ENCODE results near the gene SLF1.

The SLF1 gene

GRCh38 chr5:94621763-94622162 is 3.3 kb downstream of the SLF1 start:
- DNase-seq (ENCODE audit: insufficient read length): no peak
- TF ChIP-seq POLR2AphosphoS5 (IDR thresholded peaks at IDR 0.05; ENCODE audit: low read depth, low read length) (no peak), POLR2A (IDR thresholded peaks at IDR 0.05; ENCODE audit: low read depth, low read length) (no peak), TAF1 (IDR thresholded peaks at IDR 0.05; ENCODE audit: borderline replicate concordance, low read depth, low read length) (no peak)
- FAIRE-seq: no peak

DNA sequence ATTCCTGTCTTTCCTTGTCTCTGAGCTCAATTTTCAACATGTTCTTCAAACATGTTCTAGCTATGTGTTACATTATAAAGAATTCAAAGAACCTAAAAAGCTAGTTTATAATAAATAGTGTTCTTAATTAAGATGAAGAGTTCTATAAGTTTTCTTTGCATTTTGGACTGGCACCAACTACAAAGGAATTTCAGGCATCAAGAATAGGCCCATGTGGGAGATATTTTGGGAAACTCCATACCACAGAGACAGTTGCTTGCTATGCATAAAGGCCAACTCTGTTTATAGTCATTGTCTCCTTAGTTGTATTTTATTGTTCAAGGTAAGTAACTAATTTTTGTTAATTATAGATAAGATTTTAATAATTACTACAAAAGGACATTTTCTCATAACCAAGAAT is 4.5 kb downstream of the SLF1 start:
- peak; percentile 50 for FAIRE-seq
- DNase-seq (ENCODE audit: insufficient read length): no peak
- TF ChIP-seq POLR2A (IDR thresholded peaks at IDR 0.05; ENCODE audit: low read depth, low read length): no peak
- no peak for TF ChIP-seq TAF1 (IDR thresholded peaks at IDR 0.05; ENCODE audit: borderline replicate concordance, low read depth, low read length)
- no peak for TF ChIP-seq POLR2AphosphoS5 (IDR thresholded peaks at IDR 0.05; ENCODE audit: low read depth, low read length)

DNA sequence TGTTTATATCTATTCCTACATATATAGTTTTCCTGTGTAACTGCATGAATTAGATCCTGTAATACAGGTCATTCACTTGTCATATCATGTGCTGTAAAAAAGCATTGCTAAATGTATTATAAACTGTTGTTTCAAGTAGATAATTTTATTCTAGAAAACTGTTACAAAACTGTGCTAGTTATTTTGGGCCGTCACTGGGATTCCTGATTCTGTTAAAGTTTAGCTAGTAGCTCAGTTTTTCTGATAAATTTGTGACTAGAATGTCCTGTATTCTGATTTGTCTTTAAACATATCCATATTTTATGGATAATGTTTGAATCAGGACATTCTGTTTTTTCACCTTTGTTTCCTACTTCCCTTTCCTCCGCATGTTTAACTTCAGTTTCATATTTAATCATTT is 5.4 kb downstream of the SLF1 start:
- FAIRE-seq (no peak), DNase-seq (ENCODE audit: insufficient read length) (no peak)
- TF ChIP-seq POLR2AphosphoS5 (IDR thresholded peaks at IDR 0.05; ENCODE audit: low read depth, low read length) (no peak), TAF1 (IDR thresholded peaks at IDR 0.05; ENCODE audit: borderline replicate concordance, low read depth, low read length) (no peak), POLR2A (IDR thresholded peaks at IDR 0.05; ENCODE audit: low read depth, low read length) (no peak)

GRCh38 chr5:94627191-94627590 is 8.7 kb downstream of the SLF1 start:
- FAIRE-seq: no peak
- TF ChIP-seq TAF1 (IDR thresholded peaks at IDR 0.05; ENCODE audit: borderline replicate concordance, low read depth, low read length) (no peak), POLR2A (IDR thresholded peaks at IDR 0.05; ENCODE audit: low read depth, low read length) (no peak), POLR2AphosphoS5 (IDR thresholded peaks at IDR 0.05; ENCODE audit: low read depth, low read length) (no peak)
- no peak for DNase-seq (ENCODE audit: insufficient read length)

- TF ChIP-seq TAF1 (IDR thresholded peaks at IDR 0.05; ENCODE audit: borderline replicate concordance, low read depth, low read length) (no peak), POLR2A (IDR thresholded peaks at IDR 0.05; ENCODE audit: low read depth, low read length) (no peak)
- peak; percentile 44 for FAIRE-seq
- no peak for DNase-seq (ENCODE audit: insufficient read length)
These were observed 13.6 kb downstream of the SLF1 start for GRCh38 chr5:94632024-94632423.

GRCh38 chr5:94640176-94640575 is 21.7 kb downstream of the SLF1 start:
- DNase-seq (ENCODE audit: insufficient read length): no peak
- no peak for FAIRE-seq
- TF ChIP-seq POLR2AphosphoS5 (IDR thresholded peaks at IDR 0.05; ENCODE audit: low read depth, low read length): no peak
- TF ChIP-seq POLR2A (IDR thresholded peaks at IDR 0.05; ENCODE audit: low read depth, low read length): no peak
- TF ChIP-seq TAF1 (IDR thresholded peaks at IDR 0.05; ENCODE audit: borderline replicate concordance, low read depth, low read length): no peak

DNA sequence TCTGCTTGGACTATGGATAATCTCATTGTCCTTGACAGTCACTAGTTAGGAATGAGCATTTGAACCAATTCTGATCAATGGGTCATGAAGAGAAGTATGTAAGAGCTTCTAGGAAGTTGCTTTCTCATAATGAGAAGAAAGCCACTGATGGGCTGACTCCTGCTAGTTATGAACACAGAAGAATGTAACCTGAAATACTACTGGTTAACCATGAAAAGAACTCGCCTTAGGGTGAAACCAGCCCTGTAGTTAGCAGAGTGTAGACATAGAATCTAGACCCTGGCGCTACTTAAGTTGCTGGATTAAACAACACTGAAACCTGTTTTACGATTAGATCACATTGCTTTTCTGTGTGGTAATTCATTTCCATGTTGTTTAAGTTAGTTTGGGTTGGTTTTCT is 26.6 kb downstream of the SLF1 start:
- FAIRE-seq: no peak
- DNase-seq (ENCODE audit: insufficient read length): no peak

GRCh38 chr5:94646758-94647157 is 28.3 kb downstream of the SLF1 start:
- DNase-seq (ENCODE audit: insufficient read length): no peak
- TF ChIP-seq POLR2AphosphoS5 (IDR thresholded peaks at IDR 0.05; ENCODE audit: low read depth, low read length): no peak
- TF ChIP-seq POLR2A (IDR thresholded peaks at IDR 0.05; ENCODE audit: low read depth, low read length): no peak
- TF ChIP-seq TAF1 (IDR thresholded peaks at IDR 0.05; ENCODE audit: borderline replicate concordance, low read depth, low read length): no peak
- no peak for FAIRE-seq

More for the DNA sequence above, 26.6 kb downstream of the SLF1 start:
- TF ChIP-seq POLR2AphosphoS5 (IDR thresholded peaks at IDR 0.05; ENCODE audit: low read depth, low read length): no peak
- no peak for TF ChIP-seq TAF1 (IDR thresholded peaks at IDR 0.05; ENCODE audit: borderline replicate concordance, low read depth, low read length)
- TF ChIP-seq POLR2A (IDR thresholded peaks at IDR 0.05; ENCODE audit: low read depth, low read length): no peak

- no peak for DNase-seq (ENCODE audit: insufficient read length)
- FAIRE-seq: no peak
- no peak for TF ChIP-seq TAF1 (IDR thresholded peaks at IDR 0.05; ENCODE audit: borderline replicate concordance, low read depth, low read length)
These were observed 31.4 kb downstream of the SLF1 start for GRCh38 chr5:94649874-94650273.

DNA sequence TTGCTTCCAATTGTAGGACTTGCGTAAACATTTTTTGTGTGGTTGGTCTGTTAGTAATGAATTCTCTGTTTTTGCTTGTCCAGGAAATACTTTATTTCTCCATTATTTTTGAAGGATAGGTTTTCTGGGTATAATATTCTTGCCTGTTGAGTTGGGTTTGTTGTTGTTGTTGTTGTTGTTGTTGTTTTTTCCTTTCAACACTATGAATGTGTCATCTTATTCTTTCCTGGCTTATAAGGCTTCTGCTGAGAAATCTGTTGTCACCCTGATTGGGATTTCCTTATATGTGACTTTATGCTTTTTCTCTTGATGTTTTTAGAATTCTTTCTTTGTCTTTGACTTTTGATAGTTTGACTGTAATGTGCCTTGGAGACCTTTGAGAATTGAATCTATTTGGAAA is 39.8 kb downstream of the SLF1 start:
- no peak for TF ChIP-seq POLR2A (IDR thresholded peaks at IDR 0.05; ENCODE audit: low read depth, low read length)
- no peak for TF ChIP-seq TAF1 (IDR thresholded peaks at IDR 0.05; ENCODE audit: borderline replicate concordance, low read depth, low read length)
- TF ChIP-seq POLR2AphosphoS5 (IDR thresholded peaks at IDR 0.05; ENCODE audit: low read depth, low read length): no peak
- no peak for DNase-seq (ENCODE audit: insufficient read length)
- FAIRE-seq: no peak

DNA sequence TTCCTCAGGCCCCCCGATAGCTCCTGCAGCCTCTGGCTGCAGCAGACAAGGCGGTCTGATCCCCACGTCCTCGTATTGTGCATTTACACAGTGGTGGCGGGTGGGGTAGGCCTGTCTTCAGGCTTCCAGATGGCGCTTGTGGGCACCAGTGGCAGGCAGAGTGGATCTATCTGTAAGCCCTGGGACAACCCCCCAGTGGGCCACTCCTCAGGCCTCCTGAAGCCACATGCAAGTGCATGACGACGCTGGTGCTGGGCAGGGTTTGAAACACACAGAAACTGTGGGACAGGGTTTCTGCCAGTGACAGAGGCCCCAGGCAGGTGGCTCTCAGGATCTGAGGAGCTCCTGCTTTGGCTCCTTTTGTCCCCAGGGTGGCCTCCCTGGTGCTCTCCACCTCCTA is 42.0 kb downstream of the SLF1 start:
- DNase-seq (ENCODE audit: insufficient read length) (no peak), FAIRE-seq (no peak)
- no peak for TF ChIP-seq POLR2AphosphoS5 (IDR thresholded peaks at IDR 0.05; ENCODE audit: low read depth, low read length)
- no peak for TF ChIP-seq POLR2A (IDR thresholded peaks at IDR 0.05; ENCODE audit: low read depth, low read length)
- TF ChIP-seq TAF1 (IDR thresholded peaks at IDR 0.05; ENCODE audit: borderline replicate concordance, low read depth, low read length): no peak

DNA sequence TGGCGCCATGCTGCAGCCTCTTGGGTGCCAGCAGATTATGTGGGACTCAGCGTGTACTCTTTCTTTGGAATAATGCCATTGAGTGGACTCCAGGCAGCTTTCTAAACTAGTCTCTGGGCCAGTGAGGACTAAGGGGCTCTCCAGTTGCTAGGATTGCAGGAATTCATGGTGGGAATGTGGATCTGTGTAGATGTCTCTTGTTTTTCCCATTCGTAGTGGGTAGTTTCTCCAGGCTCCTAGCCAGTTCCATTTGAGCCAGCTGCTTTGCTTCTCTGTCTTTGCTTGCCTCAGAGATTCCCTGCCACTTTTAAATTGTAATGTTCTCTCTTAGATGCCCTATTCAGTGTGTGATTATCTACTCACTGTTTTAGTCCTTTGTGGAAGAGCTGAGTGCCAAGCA is 42.6 kb downstream of the SLF1 start:
- no peak for DNase-seq (ENCODE audit: insufficient read length)
- TF ChIP-seq POLR2A (IDR thresholded peaks at IDR 0.05; ENCODE audit: low read depth, low read length) (no peak), POLR2AphosphoS5 (IDR thresholded peaks at IDR 0.05; ENCODE audit: low read depth, low read length) (no peak), TAF1 (IDR thresholded peaks at IDR 0.05; ENCODE audit: borderline replicate concordance, low read depth, low read length) (no peak)
- FAIRE-seq: no peak

DNA sequence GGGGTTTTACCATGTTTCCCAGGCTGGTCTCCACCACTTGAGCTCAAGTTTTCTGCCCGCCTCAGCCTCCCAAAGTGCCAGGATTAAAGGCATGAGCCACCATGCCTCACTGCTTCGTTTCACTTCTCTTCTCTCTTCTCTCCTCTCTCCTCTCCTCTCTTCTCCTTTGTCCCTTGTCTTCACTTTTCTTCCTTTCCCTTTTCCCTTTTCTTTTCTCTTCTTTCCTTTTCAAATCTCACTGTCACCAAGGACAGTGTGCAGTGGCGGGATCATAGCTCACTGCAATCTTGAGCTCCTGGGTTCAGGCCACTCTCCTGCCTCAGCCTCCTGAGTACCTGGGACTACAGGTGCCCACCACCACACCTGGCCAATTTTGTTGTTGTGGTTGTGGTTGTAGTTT is 49.5 kb downstream of the SLF1 start:
- TF ChIP-seq POLR2A (IDR thresholded peaks at IDR 0.05; ENCODE audit: low read depth, low read length) (no peak), POLR2AphosphoS5 (IDR thresholded peaks at IDR 0.05; ENCODE audit: low read depth, low read length) (no peak), TAF1 (IDR thresholded peaks at IDR 0.05; ENCODE audit: borderline replicate concordance, low read depth, low read length) (no peak)
- no peak for DNase-seq (ENCODE audit: insufficient read length)
- no peak for FAIRE-seq

All from GM12892 (cell line).